RPMI7951 (cell line): ENCODE data around the gene ALDH4A1. TPM values are rescaled to one million over a fixed set of nuclear protein-coding genes. Genes with fewer than 3 reads are reported as not detected.
A peak's percentile ranks its signal among the peaks of the same experiment; 100 is the strongest.

ENCODE experiments used
- DNase-seq: peaks from one replicate; pipeline ENCODE4 v3.0.0-alpha.2; 2012; ENCODE audit warnings: low read depth
- total RNA-seq: library from RNA; depleted of rRNA; stranded (reverse); fragments of >200 nt; shearing (Covaris generic); gene quantifications from 2 replicates; pipeline ENCODE4 v1.2.3, GENCODE V29; 2014

The ALDH4A1 gene
- total RNA-seq, 1 experiment from 2014 or later, result 13.1 TPM

GRCh38 chr1:18922848-18923755 is 20.7 kb upstream of the ALDH4A1 start:
- no peak for DNase-seq

GRCh38 chr1:18922319-18922726 is 20.0 kb upstream of the ALDH4A1 start:
- DNase-seq, result peak; percentile 89

- DNase-seq, result no peak
These were observed 19.3 kb upstream of the ALDH4A1 start for GRCh38 chr1:18921516-18922251.

GRCh38 chr1:18920931-18921330 is 18.6 kb upstream of the ALDH4A1 start:
- DNase-seq, result no peak

- no peak for DNase-seq
These were observed 17.6 kb upstream of the ALDH4A1 start for GRCh38 chr1:18919956-18920355.

GRCh38 chr1:18919197-18919905 is 17.0 kb upstream of the ALDH4A1 start:
- DNase-seq, result no peak

- no peak for DNase-seq
These were observed 16.1 kb upstream of the ALDH4A1 start for GRCh38 chr1:18918417-18918816.

GRCh38 chr1:18917071-18917799 is 14.9 kb upstream of the ALDH4A1 start:
- DNase-seq, result no peak

GRCh38 chr1:18915341-18915740 is 13.0 kb upstream of the ALDH4A1 start:
- no peak for DNase-seq

GRCh38 chr1:18913065-18913835 is 10.9 kb upstream of the ALDH4A1 start:
- DNase-seq, result peak; percentile 74

- no peak for DNase-seq
These were observed 10.2 kb upstream of the ALDH4A1 start for GRCh38 chr1:18912550-18912949.

- no peak for DNase-seq
These were observed 6.8 kb upstream of the ALDH4A1 start for GRCh38 chr1:18908911-18909771.

GRCh38 chr1:18907917-18908845 is 5.8 kb upstream of the ALDH4A1 start:
- DNase-seq, result no peak

- peak; percentile 69 for DNase-seq
These were observed 4.9 kb upstream of the ALDH4A1 start for GRCh38 chr1:18907021-18907916.

- DNase-seq, result no peak
These were observed 969 bp upstream of the ALDH4A1 start for GRCh38 chr1:18903291-18903756.

GRCh38 chr1:18901952-18902522 is 318 bp downstream of the ALDH4A1 start:
- peak; percentile 64 for DNase-seq
